Kidney (tissue), 14 donors: ENCODE measurements around the gene STAT2. TPM values are rescaled to one million over a fixed set of nuclear protein-coding genes. Genes with fewer than 3 reads are reported as not detected.
A peak's percentile ranks its signal among the peaks of the same experiment; 100 is the strongest.

ENCODE experiments used
- DNase-seq, 5 donors: peaks; one replicate each; pipeline ENCODE4 v3.0.0-alpha.2; 2013 to 2020
- FAIRE-seq: peaks from 2 replicates; lab custom pipeline; 2012; peaks lifted over from hg19 to GRCh38; lab: Jason Lieb, UNC
- H3K27ac ChIP-seq, 2 donors: one replicate each; pipeline ENCODE4 v1.7.0; 2013; ENCODE audit warnings: low read depth in 2 of 2, low read length in 2 of 2, inconsistent platforms in 1 of 2
- H3K27me3 ChIP-seq: one replicate; pipeline ENCODE4 v1.7.1; 2013; ENCODE audit warnings: low read length, inconsistent platforms; ENCODE audit not compliant: control insufficient read depth, insufficient read depth
- H3K36me3 ChIP-seq, 3 donors: one replicate each; pipeline versions ENCODE4 v1.7.0 to v1.7.1; 2013; ENCODE audit warnings: low read length in 3 of 3, control low read depth in 1 of 3, inconsistent platforms in 1 of 3; ENCODE audit not compliant: insufficient read depth in 3 of 3, control insufficient read depth in 2 of 3
- H3K4me1 ChIP-seq, 3 donors: one replicate each; pipeline versions ENCODE4 v1.7.0 to v1.7.1; 2013; ENCODE audit warnings: low read length in 3 of 3, inconsistent platforms in 1 of 3, low read depth in 1 of 3; ENCODE audit not compliant: control insufficient read depth in 2 of 3, insufficient read depth in 2 of 3
- H3K4me3 ChIP-seq, 3 donors: one replicate each; pipeline versions ENCODE4 v1.7.0 to v1.8.1; 2013; ENCODE audit warnings: low read length in 3 of 3, control low read depth in 1 of 3, inconsistent platforms in 1 of 3
- H3K9ac ChIP-seq, 3 donors: one replicate each; pipeline versions ENCODE4 v1.7.0 to v1.7.1; 2013; ENCODE audit warnings: low read length in 3 of 3, control low read depth in 1 of 3, inconsistent platforms in 1 of 3
- H3K9me3 ChIP-seq, 3 donors: one replicate each; pipeline versions ENCODE4 v1.7.0 to v1.7.1; 2013; ENCODE audit warnings: low read length in 3 of 3, control low read depth in 1 of 3, inconsistent platforms in 1 of 3; ENCODE audit not compliant: control insufficient read depth in 2 of 3, insufficient read depth in 1 of 3
- CTCF ChIP-seq: IDR thresholded peaks from 3 replicates; pipeline ENCODE4 v1.5.1; 2012; ENCODE audit warnings: mild to moderate bottlenecking, moderate library complexity, borderline replicate concordance; ENCODE audit not compliant: insufficient read depth; ENCODE audit errors: extremely low read depth
- intact Hi-C: fragments of 100-400 bp; cut with DNase I; formaldehyde crosslinking; loops from one replicate; pipeline ENCODE4 v1.11.1; 2022
- polyA plus RNA-seq: library from polyadenylated mRNA; stranded (reverse); fragments of 350-450 nt; fragmentation: Illumina TruSeq; extraction: RNeasy Lipid Tissue Mini Kit (QIAGEN cat#74804); gene quantifications from one replicate; pipeline ENCODE4 v1.2.3, GENCODE V29; 2014; ENCODE audit warnings: low read depth, low replicate concordance; ENCODE audit not compliant: insufficient read depth
- total RNA-seq: library from RNA; stranded (reverse); fragmentation: NEBNext Ultra II Directional; extraction: Animal tissue kit (Norgen Biotek cat#: 25700); gene quantifications from one replicate; pipeline ENCODE4 v1.2.1, GENCODE V29; 2021
- donor health status: control.
- donor health status: control.
- donor health status: control.
- donor health status: control.
- donor health status: control.
- donor health status: DM: yes; HTN: yes; CAD: no.
- donor health status: Normal renal cell carcinoma (clear cell type).

STAT2 gene
- total and polyA plus RNA-seq, 2 donors from 2014 or later, result 27.2 to 120 TPM

DNA sequence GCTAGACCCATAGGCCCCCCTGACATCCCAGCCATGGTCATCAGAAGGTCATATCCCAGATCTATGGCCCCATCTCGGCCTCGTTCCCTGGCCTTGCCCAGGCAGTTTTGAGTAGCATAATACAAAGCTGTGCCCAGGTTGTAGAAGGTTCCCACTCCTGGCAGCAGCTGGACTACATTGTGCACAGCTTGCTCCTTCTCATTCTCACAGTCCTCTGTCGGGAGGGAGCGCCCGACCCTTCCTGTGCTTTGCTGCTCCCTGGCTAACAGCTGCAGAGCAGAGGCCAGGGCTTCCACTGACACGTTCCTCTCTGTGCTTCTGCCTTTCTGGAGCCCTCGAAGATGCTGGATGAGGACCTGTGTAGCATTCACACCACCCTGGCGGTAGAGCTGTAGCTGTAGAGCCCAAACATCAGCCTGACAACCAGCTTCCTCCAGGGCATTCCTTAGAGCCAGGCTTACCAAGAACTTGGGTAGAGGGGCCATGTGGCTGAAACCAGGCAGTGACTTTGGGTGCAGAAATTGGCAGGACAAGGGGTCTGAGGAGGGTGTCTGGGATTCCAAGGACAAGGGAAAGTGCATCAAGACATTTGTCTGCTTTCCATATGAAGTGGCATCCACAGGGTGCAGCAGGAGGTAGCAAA lies 1.7 kb upstream of the STAT2 start:
- no peak for FAIRE-seq
- Histone ChIP-seq H3K36me3 (no peaks in the 10 kb centered on the region), H3K9me3 (no peaks in the 10 kb centered on the region), H3K4me3 (peak overlapping the region in 1 of 3 donors; percentile 81), H3K27ac (no peak overlapping the region), H3K27me3 (no peaks in the 10 kb centered on the region), H3K4me1 (peaks cover 0 to 4% (median 3%) of the 10 kb centered on the region in 3 donors), H3K9ac (no peak overlapping the region)
- intact Hi-C loops, result no loop called here
- no peak for TF ChIP-seq CTCF
- DNase-seq, result no peak

DNA sequence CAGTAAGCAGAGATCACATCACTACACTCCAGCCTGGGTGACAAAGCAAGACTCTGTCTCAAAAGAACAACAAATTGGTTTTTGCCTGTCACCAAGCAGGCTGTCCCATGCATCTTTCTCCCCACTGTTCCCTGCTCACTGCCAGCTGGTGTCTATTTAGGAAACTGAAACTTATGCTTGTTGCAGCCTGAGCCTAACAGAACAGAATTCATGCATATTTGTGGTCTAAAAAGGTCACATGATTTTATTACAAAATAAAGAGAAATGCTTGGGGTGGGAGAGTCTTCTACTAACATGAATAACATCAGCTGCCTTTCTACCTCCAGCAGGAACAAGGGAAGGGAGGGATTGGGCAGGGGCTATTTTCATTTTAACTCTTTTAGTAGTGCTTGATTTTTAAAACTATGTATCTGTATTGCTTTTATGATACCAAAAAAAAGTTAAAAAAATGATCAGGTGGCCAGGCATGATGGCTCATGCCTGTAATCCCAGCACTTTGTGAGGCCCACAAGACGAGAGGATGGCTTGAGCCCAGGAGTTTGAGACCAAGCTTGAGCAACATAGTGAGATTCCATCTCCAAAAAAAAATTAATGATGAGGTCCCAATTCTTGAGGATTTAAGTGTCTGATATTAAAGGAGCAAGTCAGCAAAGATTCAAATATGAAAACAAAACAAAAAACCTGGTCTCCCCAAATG lies 923 bp downstream of the STAT2 start:
- Histone ChIP-seq H3K4me3 (peak overlapping the region; percentile 79 to 97 (median 94)), H3K9ac (peak overlapping the region; percentile 65 to 92 (median 89)), H3K27me3 (no peaks in the 10 kb centered on the region), H3K36me3 (peaks cover 3 to 23% (median 22%) of the 10 kb centered on the region in 3 donors), H3K9me3 (no peaks in the 10 kb centered on the region), H3K4me1 (peaks cover 0 to 4% (median 3%) of the 10 kb centered on the region in 3 donors), H3K27ac (peak overlapping the region in 1 of 2 donors; percentile 45)
- intact Hi-C loops, result no loop called here
- FAIRE-seq (no peak), DNase-seq (peak in 2 of 5 donors; percentile 29 to 68)
- no peak for TF ChIP-seq CTCF

- Histone ChIP-seq H3K27ac (no peak overlapping the region), H3K9ac (no peak overlapping the region), H3K4me3 (no peak overlapping the region), H3K9me3 (no peaks in the 10 kb centered on the region), H3K4me1 (no peaks in the 10 kb centered on the region), H3K27me3 (no peaks in the 10 kb centered on the region), H3K36me3 (peaks cover 5 to 60% (median 58%) of the 10 kb centered on the region in 3 donors)
- intact Hi-C loops, result no loop called here
- no peak for DNase-seq
- FAIRE-seq, result no peak
- no peak for TF ChIP-seq CTCF
Measured at GRCh38 chr12:56351325-56351724, 8.6 kb downstream of the STAT2 start.
